K562 (cell line): ENCODE data around the gene C2orf66. TPM values are rescaled to one million over a fixed set of nuclear protein-coding genes. Genes with fewer than 3 reads are reported as not detected.

Source experiments
- CBFB ChIP-seq: sonication (generic); formaldehyde crosslinking; IDR thresholded peaks from 2 replicates; pipeline ENCODE4 v1.4.0; 2020; ENCODE audit warnings: mild to moderate bottlenecking, missing genetic modification reagents
- CHD7 ChIP-seq: fragments of 200-600 bp; sonication (generic); IDR thresholded peaks from one replicate; pipeline ENCODE4 v1.6.1; 2012; ENCODE audit warnings: mild to moderate bottlenecking, low read depth, low read length, inconsistent platforms
- CREB1 ChIP-seq, 2 experiments: sonication (generic) in 1 of 2; formaldehyde crosslinking in 1 of 2; IDR thresholded peaks; 2 replicates each; pipeline versions ENCODE4 v1.6.1 to v1.8.0; 2012 to 2022; ENCODE audit warnings: inconsistent platforms in 1 of 2, mild to moderate bottlenecking in 1 of 2, missing genetic modification reagents in 1 of 2, moderate library complexity in 1 of 2
- CSDE1 ChIP-seq, 2 experiments: fragments of 450-650 bp; IDR thresholded peaks; 2 replicates each; pipeline ENCODE4 v1.6.1; 2016; ENCODE audit warnings: mild to moderate bottlenecking in 1 of 2
- E2F6 ChIP-seq, 2 experiments: IDR thresholded peaks; 2 replicates each; pipeline ENCODE4 v1.6.1; 2011; ENCODE audit warnings: borderline replicate concordance in 1 of 2, control low read depth in 1 of 2, low read depth in 1 of 2, low read length in 1 of 2, mild to moderate bottlenecking in 1 of 2, mixed read lengths in 1 of 2, moderate library complexity in 1 of 2; ENCODE audit not compliant: insufficient read depth in 1 of 2, insufficient read length in 1 of 2, poor library complexity in 1 of 2, severe bottlenecking in 1 of 2; ENCODE audit errors: extremely low read depth in 1 of 2
- FOXA1 ChIP-seq: fragments of 450-650 bp; IDR thresholded peaks from 2 replicates; pipeline ENCODE4 v1.6.1; 2016; ENCODE audit warnings: mild to moderate bottlenecking, borderline replicate concordance
- HDAC1 ChIP-seq, 2 experiments: fragments of 450-650 bp; IDR thresholded peaks; 2 replicates each; pipeline ENCODE4 v1.6.1; 2016 to 2017; ENCODE audit warnings: inconsistent platforms in 1 of 2, mild to moderate bottlenecking in 1 of 2, moderate library complexity in 1 of 2
- IRF2 ChIP-seq: sonication (generic); formaldehyde crosslinking; IDR thresholded peaks from 2 replicates; pipeline ENCODE4 v1.8.1; 2022; ENCODE audit warnings: mild to moderate bottlenecking, missing genetic modification reagents
- KLF16 ChIP-seq: IDR thresholded peaks from 2 replicates; pipeline ENCODE4 v1.6.1; 2016; ENCODE audit warnings: antibody characterized with exemption
- LEF1 ChIP-seq: fragments of 450-650 bp; IDR thresholded peaks from 2 replicates; pipeline ENCODE4 v1.6.1; 2016; ENCODE audit warnings: mild to moderate bottlenecking
- MAFF ChIP-seq: IDR thresholded peaks from 2 replicates; pipeline ENCODE4 v1.6.1; 2012; ENCODE audit warnings: low read length, improper control_type of control experiment
- MTA2 ChIP-seq: fragments of 450-650 bp; IDR thresholded peaks from 2 replicates; pipeline ENCODE4 v1.6.1; 2016; ENCODE audit warnings: low read depth
- SRSF7 ChIP-seq: fragments of 200-400 bp; formaldehyde crosslinking; optimal IDR thresholded peaks from 2 replicates; pipeline ENCODE3; 2017; ENCODE audit warnings: mild to moderate bottlenecking, low read depth, low read length
- TEAD2 ChIP-seq: fragments of 450-650 bp; IDR thresholded peaks from 2 replicates; pipeline ENCODE4 v1.6.1; 2016; ENCODE audit warnings: missing genetic modification characterization, control low read depth, missing compliant biosample characterization
- ZBTB5 ChIP-seq: fragments of 450-650 bp; IDR thresholded peaks from 2 replicates; pipeline ENCODE4 v1.6.1; 2017; ENCODE audit warnings: antibody characterized with exemption
- ZNF217 ChIP-seq: sonication (generic); formaldehyde crosslinking; IDR thresholded peaks from 2 replicates; pipeline ENCODE4 v1.8.0; 2022; ENCODE audit warnings: mild to moderate bottlenecking, missing genetic modification reagents
- polyA plus RNA-seq, 8 experiments: library from polyadenylated mRNA; depleted of rRNA in 4 of 8; stranded (reverse) in 5 of 8; unstranded in 3 of 8; fragments of >200 nt; fragmentation: Nextera tagmentation in 2 of 8; fragmentation: Illumina TruSeq in 1 of 8; extraction: Ambion mirVana in 2 of 8; extraction: Trizol in 1 of 8; gene quantifications; 2 replicates each; pipeline versions ENCODE4 v1.2.1 to v1.2.3, GENCODE V29; 2011 to 2014; ENCODE audit warnings: inconsistent platforms in 1 of 8, missing spikeins in 1 of 8
- total RNA-seq, 7 experiments: library from RNA; depleted of rRNA in 6 of 7; stranded (reverse); fragments of >200 nt in 6 of 7; fragmentation: Illumina TruSeq in 2 of 7; extraction: Trizol in 2 of 7; gene quantifications; 2 replicates each; pipeline versions ENCODE4 v1.2.1 to v1.2.3, GENCODE V29; 2011 to 2021; ENCODE audit warnings: low replicate concordance in 1 of 7

The C2orf66 gene
- total and polyA plus RNA-seq, 9 of the 15 experiments (the other 6 are each of a cell fraction or from before 2014, with no cell fraction given), result not detected

- no peak for TF ChIP-seq E2F6 (IDR thresholded peaks at IDR 0.05; ENCODE audit: borderline replicate concordance in 1 of 2, extremely low read depth in 1 of 2, insufficient read depth in 1 of 2, insufficient read length in 1 of 2, low read depth in 1 of 2, low read length in 1 of 2, poor library complexity in 1 of 2, severe bottlenecking in 1 of 2)
- TF ChIP-seq MAFF, result no peak
- peak in 1 of 2 experiments; percentile 55; a peak in 1 of 4 replicates for TF ChIP-seq HDAC1 (IDR thresholded peaks at IDR 0.05)
- no peak for TF ChIP-seq CSDE1 (IDR thresholded peaks at IDR 0.05)
- no peak for TF ChIP-seq CBFB (CRISPR knock-in tag)
- TF ChIP-seq TEAD2, result no peak
- TF ChIP-seq ZBTB5, result no peak
- no peak for TF ChIP-seq ZNF217 (CRISPR knock-in tag)
- peak; percentile 64; the same call in 1 of the 2 replicates for TF ChIP-seq KLF16
- no peak for TF ChIP-seq CREB1 (IDR thresholded peaks at IDR 0.05)
- TF ChIP-seq CREB1 (CRISPR knock-in tag; IDR thresholded peaks at IDR 0.05), result no peak
- TF ChIP-seq LEF1, result no peak
- TF ChIP-seq CHD7, result no peak
- TF ChIP-seq SRSF7, result no peak
- TF ChIP-seq FOXA1, result no peak
- peak; percentile 65 for TF ChIP-seq MTA2
- TF ChIP-seq IRF2 (CRISPR knock-in tag), result no peak
Observed at GRCh38 chr2:196809260-196809659, at the start of gene C2orf66 (continued).
